HEK293T (cell line): Measurements from ENCODE around the gene TTBK1.

ENCODE experiments used
- CTCF ChIA-PET: fragments of 350-600 bp; formaldehyde crosslinking; extraction: SDS; loops from one replicate; lab custom pipeline; 2021; ENCODE audit warnings: antibody characterized with exemption, inconsistent platforms; lab: Yijun Ruan, JAX
- POLR2A ChIA-PET: fragments of 350-600 bp; formaldehyde crosslinking; extraction: SDS; loops from one replicate; lab custom pipeline; 2020; ENCODE audit warnings: antibody characterized with exemption, inconsistent platforms; lab: Yijun Ruan, JAX
- DNase-seq: peaks from one replicate; pipeline ENCODE4 v3.0.0; 2012; ENCODE audit warnings: mixed read lengths; ENCODE audit errors: extremely low spot score
- ARNT ChIP-seq: fragments of 450-650 bp; IDR thresholded peaks from 2 replicates; pipeline ENCODE4 v1.6.1; 2017; ENCODE audit warnings: mild to moderate bottlenecking
- BHLHE40 ChIP-seq: fragments of 450-650 bp; IDR thresholded peaks from 2 replicates; pipeline ENCODE4 v1.6.1; 2016; ENCODE audit warnings: mild to moderate bottlenecking, moderate library complexity, borderline replicate concordance
- CTBP1 ChIP-seq: fragments of 450-650 bp; IDR thresholded peaks from 2 replicates; pipeline ENCODE4 v1.6.1; 2016; ENCODE audit warnings: borderline replicate concordance
- ELF4 ChIP-seq: fragments of 450-650 bp; IDR thresholded peaks from 2 replicates; pipeline ENCODE4 v1.6.1; 2017; ENCODE audit warnings: antibody characterized with exemption
- FOXA1 ChIP-seq: fragments of 450-650 bp; IDR thresholded peaks from 2 replicates; pipeline ENCODE4 v1.6.1; 2016; ENCODE audit warnings: mild to moderate bottlenecking
- FOXK2 ChIP-seq: fragments of 450-650 bp; IDR thresholded peaks from 2 replicates; pipeline ENCODE4 v1.6.1; 2016; ENCODE audit warnings: mild to moderate bottlenecking
- FOXM1 ChIP-seq: fragments of 450-650 bp; IDR thresholded peaks from 2 replicates; pipeline ENCODE4 v1.6.1; 2017; ENCODE audit warnings: mild to moderate bottlenecking, borderline replicate concordance
- HDGF ChIP-seq: fragments of 450-650 bp; IDR thresholded peaks from 2 replicates; pipeline ENCODE4 v1.6.1; 2017; ENCODE audit warnings: antibody characterized with exemption, borderline replicate concordance
- L3MBTL2 ChIP-seq: fragments of 450-650 bp; conservative IDR thresholded peaks from 2 replicates; pipeline ENCODE4 v1.6.1; 2016; ENCODE audit warnings: mild to moderate bottlenecking
- LEF1 ChIP-seq: fragments of 450-650 bp; IDR thresholded peaks from 2 replicates; pipeline ENCODE4 v1.6.1; 2017; ENCODE audit warnings: mild to moderate bottlenecking, borderline replicate concordance
- NFRKB ChIP-seq: fragments of 450-650 bp; IDR thresholded peaks from 2 replicates; pipeline ENCODE4 v1.6.1; 2016; ENCODE audit warnings: mild to moderate bottlenecking, moderate library complexity
- SP1 ChIP-seq: fragments of 450-650 bp; IDR thresholded peaks from 2 replicates; pipeline ENCODE4 v1.6.1; 2017
- SUZ12 ChIP-seq: fragments of 450-650 bp; IDR thresholded peaks from 2 replicates; pipeline ENCODE4 v1.6.1; 2016; ENCODE audit warnings: mild to moderate bottlenecking
- TARDBP ChIP-seq: fragments of 450-650 bp; IDR thresholded peaks from 2 replicates; pipeline ENCODE4 v1.6.1; 2016
- ZNF384 ChIP-seq: fragments of 450-650 bp; IDR thresholded peaks from 2 replicates; pipeline ENCODE4 v1.6.1; 2016
- TF ChIP-seq, protein P1 (sequence below): fragments of 450-650 bp; IDR thresholded peaks from 2 replicates; pipeline ENCODE4 v1.6.1; 2016

TTBK1 gene

DNA sequence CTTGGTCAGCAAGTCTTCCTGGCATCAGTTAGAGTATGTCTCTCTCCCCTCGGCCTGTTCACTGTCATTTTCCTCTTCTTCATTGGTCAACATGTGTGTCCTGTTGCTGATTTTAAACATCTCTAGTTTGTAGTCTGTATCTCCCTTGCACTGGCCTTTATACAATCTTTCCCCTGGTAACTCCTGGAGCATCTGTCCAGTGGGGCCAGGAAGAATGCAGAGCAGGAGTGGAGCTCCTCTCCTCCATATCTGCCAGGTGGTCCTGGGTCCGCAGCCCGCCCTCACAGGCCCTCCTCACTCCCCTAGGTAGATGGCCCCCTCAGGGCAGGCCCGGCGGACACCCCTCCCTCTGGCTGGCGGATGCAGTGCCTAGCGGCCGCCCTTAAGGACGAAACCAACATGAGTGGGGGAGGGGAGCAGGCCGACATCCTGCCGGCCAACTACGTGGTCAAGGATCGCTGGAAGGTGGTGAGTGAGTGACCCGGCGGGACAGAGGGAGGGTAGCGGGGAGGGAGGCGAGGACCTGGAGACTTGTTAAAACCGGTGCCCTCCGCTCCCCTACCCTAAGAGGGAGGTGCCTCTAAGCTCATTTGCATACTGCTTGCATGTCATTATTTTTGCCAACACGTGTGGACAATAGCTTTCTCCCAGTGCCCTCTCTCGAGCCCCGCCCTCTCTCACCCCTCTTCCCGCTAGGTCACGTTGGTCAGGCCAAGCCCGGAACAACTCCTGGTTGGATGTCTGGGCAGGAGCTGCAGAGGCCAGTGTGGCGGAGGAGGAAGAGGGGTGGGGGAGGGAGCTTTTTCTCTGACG lies 3.2 kb downstream of the TTBK1 start:
- ChIA-PET POLR2A (interaction anchor here (0.5 to 1.5 kb wide), 27 partner anchors 8 to 338 kb away, joined by 3 to 20 read pairs (median 4); partner anchors contain the start of genes ABCC10, CUL7, CUL9 and DNPH1), CTCF (interaction anchor here (0.9 to 1.5 kb wide), 2 partner anchors 9 to 18 kb away, joined by 3 to 6 read pairs; partner anchors contain the start of gene DNPH1)
- no peak for TF ChIP-seq FOXM1
- peak; percentile 29; the same call in 1 of the 2 replicates for TF ChIP-seq HDGF
- peak; percentile 70 for DNase-seq

DNA sequence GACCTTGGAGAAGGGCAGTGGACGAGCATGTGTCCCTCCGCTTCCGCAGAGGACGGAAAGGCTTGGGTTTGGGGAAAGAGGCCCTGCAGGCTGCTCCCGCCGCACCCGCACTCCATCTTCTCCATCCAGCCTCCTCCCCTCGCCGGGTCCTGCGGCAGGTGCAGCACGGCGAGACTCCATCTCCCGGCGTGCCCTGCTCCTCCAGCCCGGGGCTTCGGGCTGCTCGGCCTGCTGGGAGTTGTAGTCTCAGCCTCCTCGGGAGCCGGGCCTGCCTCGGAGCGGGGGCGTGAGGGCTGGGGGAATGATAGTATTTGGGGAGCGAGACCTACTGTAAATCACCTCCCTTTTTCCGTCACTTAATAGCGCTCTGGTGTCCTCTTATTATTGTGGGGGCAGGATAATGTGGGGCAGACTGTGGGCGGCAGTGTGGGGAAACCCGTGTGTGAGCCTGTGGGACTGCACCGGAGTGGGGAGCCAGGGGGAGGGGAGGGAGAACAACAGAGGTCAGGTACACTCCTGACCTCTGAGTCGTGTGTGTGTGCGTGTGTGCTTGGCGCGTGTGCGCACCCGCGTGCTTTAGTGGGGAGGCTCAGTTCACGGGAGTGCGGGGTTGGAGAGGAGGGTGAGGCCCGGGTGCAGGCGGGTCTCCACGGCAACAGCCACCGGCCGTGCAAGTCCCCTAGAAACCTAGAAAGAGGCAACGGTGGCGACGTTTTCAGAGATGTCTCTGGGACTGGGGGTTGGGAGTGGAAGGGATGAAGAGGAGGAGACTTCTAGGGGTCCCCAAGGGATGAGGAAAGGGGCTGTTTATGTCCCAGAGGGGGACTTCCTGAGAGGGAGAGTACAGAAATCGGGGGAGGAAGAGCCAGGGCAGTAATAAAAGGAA lies 4.1 kb downstream of the TTBK1 start:
- TF ChIP-seq TARDBP (0 out of 2 replicates have a peak, but pooled peaks have one; percentile 14), SP1 (no peak), L3MBTL2 (peak; percentile 51), SUZ12 (peak; percentile 90)
- peak; percentile 95 for DNase-seq
- POLR2A ChIA-PET = interaction anchor here (0.7 to 1.5 kb wide), 27 partner anchors 8 to 270 kb away, joined by 3 to 20 read pairs (median 4); partner anchors contain the start of genes ABCC10, CUL7, CUL9 and DNPH1
- CTCF ChIA-PET = interaction anchor here (0.9 to 1.5 kb wide), 2 partner anchors 9 to 19 kb away, joined by 3 to 6 read pairs; partner anchors contain the start of gene DNPH1

DNA sequence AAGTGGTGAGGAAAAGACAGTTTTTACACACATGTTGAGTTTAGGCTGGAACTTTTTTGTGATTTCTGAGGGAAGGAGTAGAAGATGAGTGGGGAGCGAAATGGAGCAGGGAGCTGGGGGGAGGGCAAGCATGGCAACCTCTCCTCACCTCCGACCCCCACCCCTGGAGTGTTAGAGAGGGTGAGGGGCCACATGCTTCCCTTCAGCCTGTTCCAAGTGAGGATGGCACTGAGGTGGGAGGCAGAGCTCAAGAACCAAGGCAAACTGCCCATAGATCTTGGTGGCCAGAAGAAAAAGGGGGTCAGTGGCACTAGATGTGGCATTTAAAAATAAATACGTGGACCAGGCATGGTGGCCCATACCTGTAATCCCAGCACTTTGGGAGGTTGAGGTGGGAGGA lies 4.8 kb downstream of the TTBK1 start:
- ChIA-PET POLR2A (interaction anchor here (0.8 to 0.9 kb wide), 2 partner anchors 74 to 138 kb away, joined by 3 read pairs; no protein-coding TSS in a partner anchor), CTCF (no interaction called here)
- no peak for DNase-seq
- TF ChIP-seq LEF1 = no peak
- no peak for TF ChIP-seq ELF4
- TF ChIP-seq, protein P1, sequence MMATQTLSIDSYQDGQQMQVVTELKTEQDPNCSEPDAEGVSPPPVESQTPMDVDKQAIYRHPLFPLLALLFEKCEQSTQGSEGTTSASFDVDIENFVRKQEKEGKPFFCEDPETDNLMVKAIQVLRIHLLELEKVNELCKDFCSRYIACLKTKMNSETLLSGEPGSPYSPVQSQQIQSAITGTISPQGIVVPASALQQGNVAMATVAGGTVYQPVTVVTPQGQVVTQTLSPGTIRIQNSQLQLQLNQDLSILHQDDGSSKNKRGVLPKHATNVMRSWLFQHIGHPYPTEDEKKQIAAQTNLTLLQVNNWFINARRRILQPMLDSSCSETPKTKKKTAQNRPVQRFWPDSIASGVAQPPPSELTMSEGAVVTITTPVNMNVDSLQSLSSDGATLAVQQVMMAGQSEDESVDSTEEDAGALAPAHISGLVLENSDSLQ = no peak
- TF ChIP-seq BHLHE40 = no peak
- TF ChIP-seq NFRKB = no peak
- TF ChIP-seq FOXK2 = no peak
- TF ChIP-seq HDGF = no peak
- no peak for TF ChIP-seq CTBP1
- TF ChIP-seq FOXM1 = no peak
- no peak for TF ChIP-seq ZNF384
- TF ChIP-seq FOXA1 = no peak
- no peak for TF ChIP-seq L3MBTL2
- TF ChIP-seq ARNT = no peak
- TF ChIP-seq SUZ12 = no peak
- TF ChIP-seq SP1 = no peak
- TF ChIP-seq TARDBP = no peak

DNA sequence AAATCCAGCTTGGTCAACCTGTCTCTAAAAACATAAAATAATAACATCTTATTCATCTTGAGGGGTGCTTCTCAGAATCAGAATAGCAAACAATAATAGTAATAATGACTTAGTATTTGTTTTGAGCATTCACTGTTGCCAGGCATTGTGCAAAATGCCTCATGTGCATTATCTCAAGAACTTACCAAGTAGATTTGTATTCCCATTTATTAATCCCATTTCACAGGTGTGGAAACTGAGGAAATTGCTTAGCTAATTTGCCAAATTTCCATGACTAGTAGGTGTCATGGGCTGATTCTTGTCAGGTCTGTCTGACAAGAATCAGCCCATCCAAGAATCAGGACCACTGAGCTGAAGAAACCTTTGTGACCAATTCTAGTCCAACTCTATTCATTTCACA lies 5.5 kb downstream of the TTBK1 start:
- DNase-seq = no peak
- no peak for TF ChIP-seq FOXK2
- TF ChIP-seq, protein P1 = no peak
- CTCF ChIA-PET = no interaction called here
- POLR2A ChIA-PET = interaction anchor here (0.9 kb wide), 1 partner anchor 74 kb away, joined by 3 read pairs; no protein-coding TSS in a partner anchor

DNA sequence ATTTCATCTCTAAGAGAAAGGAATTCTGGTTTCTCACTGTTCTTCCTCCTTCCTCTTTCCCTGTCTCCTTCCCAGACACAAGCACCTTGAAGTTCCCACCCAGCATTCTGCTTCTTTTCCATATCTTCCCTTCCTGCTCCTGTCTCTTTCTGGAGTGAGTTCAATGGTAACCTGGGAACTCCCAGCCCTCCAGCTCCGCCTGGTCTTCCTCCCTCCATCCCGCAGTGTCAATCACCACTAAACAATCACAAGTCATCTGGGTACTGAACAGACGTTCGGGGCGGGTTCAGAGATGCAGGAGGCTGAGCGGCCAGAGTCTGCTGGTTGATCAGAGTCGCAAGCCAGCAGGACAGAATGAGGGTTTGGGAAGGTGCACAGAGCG lies 7.7 kb downstream of the TTBK1 start:
- no peak for DNase-seq
- no peak for TF ChIP-seq CTBP1
- TF ChIP-seq, protein P1 = peak; percentile 92
- ChIA-PET POLR2A (interaction anchor here (0.8 to 1.2 kb wide), 3 partner anchors 11 to 28 kb away, joined by 3 to 4 read pairs (median 3); no protein-coding TSS in a partner anchor), CTCF (interaction anchor here (0.8 to 1.2 kb wide), 3 partner anchors 10 to 22 kb away, joined by 4 to 5 read pairs (median 4); partner anchors contain the start of gene DNPH1)

DNA sequence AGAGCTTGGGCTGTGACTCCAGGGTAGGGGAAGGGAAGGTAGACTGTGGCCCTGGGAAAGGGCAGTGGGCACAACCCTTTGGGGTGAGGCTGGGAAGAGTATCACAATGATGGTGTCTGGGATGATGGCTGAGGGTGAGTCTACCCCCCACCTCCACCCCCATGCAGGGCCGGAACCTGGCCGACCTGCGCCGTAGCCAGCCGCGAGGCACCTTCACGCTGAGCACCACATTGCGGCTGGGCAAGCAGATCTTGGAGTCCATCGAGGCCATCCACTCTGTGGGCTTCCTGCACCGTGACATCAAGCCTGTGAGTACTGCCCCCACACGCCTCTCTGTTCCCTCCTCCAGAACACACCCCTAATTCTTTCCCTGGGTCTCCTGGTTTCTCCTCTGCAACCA lies 10.1 kb downstream of the TTBK1 start:
- CTCF ChIA-PET = interaction anchor here (0.9 to 1.7 kb wide), 2 partner anchors 10 to 25 kb away, joined by 4 to 6 read pairs; partner anchors contain the start of gene DNPH1
- no peak for DNase-seq
- POLR2A ChIA-PET = interaction anchor here (1.3 kb wide), 2 partner anchors 24 to 71 kb away, joined by 3 read pairs; partner anchors contain the start of genes CUL9 and DNPH1
- TF ChIP-seq, protein P1 = no peak
- TF ChIP-seq LEF1 (no peak), ARNT (no peak), L3MBTL2 (no peak), CTBP1 (no peak), SUZ12 (no peak), TARDBP (no peak), NFRKB (no peak)
